ENCODE measurements around the gene KMT5B.

DNA sequence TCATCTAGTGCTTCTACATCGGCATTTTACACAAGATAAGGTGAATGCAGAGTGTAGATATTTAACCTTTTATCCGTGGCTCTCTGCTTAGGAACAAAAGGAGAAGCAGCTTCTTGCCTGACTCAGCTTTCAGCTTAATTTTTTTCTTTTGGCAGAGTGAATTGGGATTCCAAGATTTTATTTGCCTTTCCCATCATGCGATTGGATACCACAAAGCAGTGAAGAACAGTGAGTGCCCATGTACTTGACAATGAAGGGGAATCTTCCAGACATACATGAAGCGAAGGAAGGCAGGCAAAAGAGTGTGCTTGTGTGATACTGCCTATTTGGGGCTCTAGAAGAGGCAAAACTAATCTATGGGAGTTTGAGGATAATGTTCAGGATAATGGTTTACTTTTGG is 74.9 kb downstream of the KMT5B start:
- TF ChIP-seq, protein P1, sequence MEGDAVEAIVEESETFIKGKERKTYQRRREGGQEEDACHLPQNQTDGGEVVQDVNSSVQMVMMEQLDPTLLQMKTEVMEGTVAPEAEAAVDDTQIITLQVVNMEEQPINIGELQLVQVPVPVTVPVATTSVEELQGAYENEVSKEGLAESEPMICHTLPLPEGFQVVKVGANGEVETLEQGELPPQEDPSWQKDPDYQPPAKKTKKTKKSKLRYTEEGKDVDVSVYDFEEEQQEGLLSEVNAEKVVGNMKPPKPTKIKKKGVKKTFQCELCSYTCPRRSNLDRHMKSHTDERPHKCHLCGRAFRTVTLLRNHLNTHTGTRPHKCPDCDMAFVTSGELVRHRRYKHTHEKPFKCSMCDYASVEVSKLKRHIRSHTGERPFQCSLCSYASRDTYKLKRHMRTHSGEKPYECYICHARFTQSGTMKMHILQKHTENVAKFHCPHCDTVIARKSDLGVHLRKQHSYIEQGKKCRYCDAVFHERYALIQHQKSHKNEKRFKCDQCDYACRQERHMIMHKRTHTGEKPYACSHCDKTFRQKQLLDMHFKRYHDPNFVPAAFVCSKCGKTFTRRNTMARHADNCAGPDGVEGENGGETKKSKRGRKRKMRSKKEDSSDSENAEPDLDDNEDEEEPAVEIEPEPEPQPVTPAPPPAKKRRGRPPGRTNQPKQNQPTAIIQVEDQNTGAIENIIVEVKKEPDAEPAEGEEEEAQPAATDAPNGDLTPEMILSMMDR (conservative IDR thresholded peaks at IDR 0.05; ENCODE audit: low read length), result no peak
- TF ChIP-seq EZH2phosphoT487 (IDR thresholded peaks at IDR 0.05; ENCODE audit: borderline replicate concordance), result no peak
